Esophagus muscularis mucosa (tissue), 4 donors: ENCODE measurements around the gene HIGD2A. TPM values are rescaled to one million over a fixed set of nuclear protein-coding genes. Genes with fewer than 3 reads are reported as not detected.

ENCODE experiments used
- DNase-seq: peaks from one replicate; pipeline ENCODE4 v3.0.0-alpha.2; 2017; ENCODE audit errors: extremely low spot score
- H3K27ac ChIP-seq, 4 donors: fragments of 200-600 bp; sonication (generic); replicated peaks in 1 of 4; 1 replicate in 3 of 4; 2 replicates in 1 of 4; pipeline ENCODE4 v1.5.1; 2016 to 2019; ENCODE audit warnings: mild to moderate bottlenecking in 1 of 4
- H3K27me3 ChIP-seq, 4 donors: fragments of 200-600 bp; sonication (generic); one replicate each; pipeline versions ENCODE4 v1.5.1 to v1.6.0; 2016 to 2019
- H3K36me3 ChIP-seq, 4 donors: fragments of 200-600 bp; sonication (generic); one replicate each; pipeline ENCODE4 v1.5.1; 2016 to 2019
- H3K4me1 ChIP-seq, 4 donors: fragments of 200-600 bp; sonication (generic); one replicate each; pipeline ENCODE4 v1.5.1; 2016 to 2019
- H3K4me3 ChIP-seq, 4 donors: fragments of 200-600 bp; sonication (generic); 1 replicate in 2 of 4; 2 replicates in 2 of 4; pipeline ENCODE4 v1.5.1; 2016 to 2019; ENCODE audit warnings: mild to moderate bottlenecking in 4 of 4, moderate library complexity in 1 of 4
- H3K9me3 ChIP-seq, 4 donors: fragments of 200-600 bp; sonication (generic); 1 replicate in 3 of 4; 2 replicates in 1 of 4; pipeline ENCODE4 v1.5.1; 2016 to 2019
- EP300 ChIP-seq: sonication (generic); formaldehyde crosslinking; IDR thresholded peaks from one replicate; pipeline ENCODE4 v1.6.1; 2017; ENCODE audit warnings: antibody characterized with exemption
- POLR2A ChIP-seq: fragments of 450-650 bp; IDR thresholded peaks from one replicate; pipeline ENCODE4 v1.6.1; 2017; ENCODE audit warnings: antibody characterized with exemption, moderate library complexity, mild to moderate bottlenecking, low read depth
- POLR2AphosphoS5 ChIP-seq, 2 donors: sonication (generic); formaldehyde crosslinking; IDR thresholded peaks; one replicate each; pipeline ENCODE4 v1.6.1; 2017; ENCODE audit warnings: antibody characterized with exemption in 2 of 2
- WGBS: methylation state at CpG from one replicate; pipeline ENCODE4 v1.1.5; 2018; 5-methylcytosine and 5-hydroxymethylcytosine counted together
- intact Hi-C: fragments of 100-400 bp; cut with DNase I; formaldehyde crosslinking; loops from one replicate; pipeline ENCODE4 v1.15.1; 2023
- total RNA-seq, 4 donors: library from RNA; depleted of rRNA; stranded (reverse); fragments of >200 nt; gene quantifications; one replicate each; pipeline versions ENCODE4 v1.1.0 to v1.2.1, GENCODE V29; 2016
- TF ChIP-seq, protein P1 (sequence below), 3 experiments: fragments of 200-600 bp in 2 of 3; fragments of 450-650 bp in 1 of 3; sonication (generic) in 2 of 3; IDR thresholded peaks; one replicate each; pipeline ENCODE4 v1.5.1; 2017 to 2019; ENCODE audit warnings: antibody characterized with exemption in 3 of 3, mild to moderate bottlenecking in 2 of 3, moderate library complexity in 1 of 3

The HIGD2A gene
- total RNA-seq, 4 donors from 2014 or later = 120 to 179 (median 160) TPM

DNA sequence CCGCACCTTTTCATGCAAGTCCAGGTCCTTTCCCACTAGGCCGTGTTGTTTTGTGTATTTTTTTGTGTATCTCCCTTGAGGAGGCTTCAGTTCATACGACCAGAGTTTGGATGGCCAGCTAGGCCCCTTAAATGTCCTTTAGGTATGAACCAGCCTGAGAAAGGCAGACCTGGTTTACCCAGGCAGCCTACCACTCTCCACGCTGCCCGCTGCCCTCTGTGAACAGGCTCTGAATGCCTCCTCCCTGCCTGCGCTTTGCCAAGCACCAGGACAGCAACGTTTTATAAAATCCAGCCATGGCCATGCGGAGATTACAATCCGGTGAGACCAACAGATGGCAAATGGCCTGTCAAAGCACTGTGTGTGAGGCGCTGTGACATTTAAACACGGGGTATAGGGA is 28.4 kb downstream of the HIGD2A start:
- DNase-seq = no peak
- 74% methylated on average over 11 of the region's 11 CpGs for whole genome bisulfite sequencing
- no peak for TF ChIP-seq EP300
- TF ChIP-seq, protein P1, sequence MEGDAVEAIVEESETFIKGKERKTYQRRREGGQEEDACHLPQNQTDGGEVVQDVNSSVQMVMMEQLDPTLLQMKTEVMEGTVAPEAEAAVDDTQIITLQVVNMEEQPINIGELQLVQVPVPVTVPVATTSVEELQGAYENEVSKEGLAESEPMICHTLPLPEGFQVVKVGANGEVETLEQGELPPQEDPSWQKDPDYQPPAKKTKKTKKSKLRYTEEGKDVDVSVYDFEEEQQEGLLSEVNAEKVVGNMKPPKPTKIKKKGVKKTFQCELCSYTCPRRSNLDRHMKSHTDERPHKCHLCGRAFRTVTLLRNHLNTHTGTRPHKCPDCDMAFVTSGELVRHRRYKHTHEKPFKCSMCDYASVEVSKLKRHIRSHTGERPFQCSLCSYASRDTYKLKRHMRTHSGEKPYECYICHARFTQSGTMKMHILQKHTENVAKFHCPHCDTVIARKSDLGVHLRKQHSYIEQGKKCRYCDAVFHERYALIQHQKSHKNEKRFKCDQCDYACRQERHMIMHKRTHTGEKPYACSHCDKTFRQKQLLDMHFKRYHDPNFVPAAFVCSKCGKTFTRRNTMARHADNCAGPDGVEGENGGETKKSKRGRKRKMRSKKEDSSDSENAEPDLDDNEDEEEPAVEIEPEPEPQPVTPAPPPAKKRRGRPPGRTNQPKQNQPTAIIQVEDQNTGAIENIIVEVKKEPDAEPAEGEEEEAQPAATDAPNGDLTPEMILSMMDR (IDR thresholded peaks at IDR 0.05) = no peak
- TF ChIP-seq POLR2A = no peak
- TF ChIP-seq POLR2AphosphoS5 (IDR thresholded peaks at IDR 0.05) = no peak
- Histone ChIP-seq H3K27me3 (no peaks in the 10 kb centered on the region), H3K4me1 (peaks cover 38 to 46% (median 45%) of the 10 kb centered on the region in 4 donors), H3K27ac (peak overlapping the region; percentile 86 to 98 (median 96)), H3K36me3 (peaks cover 0 to 6% (median 2%) of the 10 kb centered on the region in 4 donors), H3K4me3 (peak overlapping the region; percentile 71 to 98 (median 95)), H3K9me3 (no peaks in the 10 kb centered on the region)
- intact Hi-C loops = loop anchor here (1.0 to 10.0 kb wide), 2 partner anchors 30 to 128 kb away; partner anchors contain the start of gene CDHR2

DNA sequence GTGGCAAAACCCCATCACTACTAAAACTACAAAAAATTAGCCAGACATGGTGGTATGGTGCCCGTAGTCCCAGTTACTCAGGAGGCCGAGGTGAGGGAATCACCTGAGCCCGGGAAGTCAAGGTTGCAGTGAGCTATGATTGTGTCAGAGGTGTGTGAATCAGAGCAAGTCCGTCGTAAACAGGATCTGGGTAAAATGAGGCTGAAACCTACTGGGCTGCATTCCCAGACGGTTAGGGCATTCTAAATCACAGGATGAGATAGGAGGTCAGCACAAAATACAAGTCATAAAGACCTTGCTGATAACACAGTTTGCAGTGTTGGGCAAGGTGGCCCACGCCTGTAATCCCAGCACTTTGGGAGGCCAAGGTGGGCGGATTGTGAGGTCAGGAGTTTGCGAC is 29.7 kb downstream of the HIGD2A start:
- no peak overlapping the region for H3K27ac ChIP-seq
- 94% methylated on average over 9 of the region's 9 CpGs for WGBS
- intact Hi-C loops = loop anchor here (10.0 kb wide), 1 partner anchor 127 kb away; the partner anchor contains the start of gene CDHR2
- no peak overlapping the region for H3K4me3 ChIP-seq
- no peaks in the 10 kb centered on the region for H3K27me3 ChIP-seq
- H3K9me3 ChIP-seq = no peaks in the 10 kb centered on the region
- H3K36me3 ChIP-seq = no peaks in the 10 kb centered on the region
- TF ChIP-seq POLR2AphosphoS5 (IDR thresholded peaks at IDR 0.05) (no peak), EP300 (no peak), POLR2A (no peak)
- TF ChIP-seq, protein P1 (IDR thresholded peaks at IDR 0.05) = no peak
- DNase-seq = no peak
- H3K4me1 ChIP-seq = peaks cover 27 to 33% (median 32%) of the 10 kb centered on the region in 4 donors

DNA sequence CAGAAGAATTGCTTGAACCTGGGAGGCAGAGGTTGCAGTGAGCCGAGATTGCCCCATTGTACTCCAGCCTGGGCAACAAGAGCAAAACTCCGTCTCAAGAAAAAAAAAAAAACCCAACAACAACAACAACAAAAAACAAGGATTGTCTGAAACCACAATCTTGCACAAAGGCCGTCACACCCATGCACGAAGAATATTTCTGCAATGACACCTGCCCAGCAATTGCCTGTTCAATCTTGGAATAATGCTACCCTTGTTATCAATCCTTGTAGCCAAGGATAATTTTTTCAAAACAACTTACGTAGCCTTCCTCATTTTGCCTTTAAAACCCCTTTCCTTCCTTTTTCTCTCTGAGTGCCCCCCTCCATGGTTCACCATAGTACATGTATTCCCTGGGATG is 31.5 kb downstream of the HIGD2A start:
- Histone ChIP-seq H3K9me3 (no peaks in the 10 kb centered on the region), H3K4me1 (peaks cover 8 to 14% (median 13%) of the 10 kb centered on the region in 4 donors), H3K27ac (no peak overlapping the region), H3K4me3 (no peak overlapping the region), H3K27me3 (no peaks in the 10 kb centered on the region), H3K36me3 (no peaks in the 10 kb centered on the region)
- TF ChIP-seq EP300 (no peak), POLR2AphosphoS5 (IDR thresholded peaks at IDR 0.05) (no peak), POLR2A (no peak)
- TF ChIP-seq, protein P1 (IDR thresholded peaks at IDR 0.05) = no peak
- intact Hi-C loops = no loop called here
- 87% methylated on average over 5 of the region's 5 CpGs for WGBS
- no peak for DNase-seq

DNA sequence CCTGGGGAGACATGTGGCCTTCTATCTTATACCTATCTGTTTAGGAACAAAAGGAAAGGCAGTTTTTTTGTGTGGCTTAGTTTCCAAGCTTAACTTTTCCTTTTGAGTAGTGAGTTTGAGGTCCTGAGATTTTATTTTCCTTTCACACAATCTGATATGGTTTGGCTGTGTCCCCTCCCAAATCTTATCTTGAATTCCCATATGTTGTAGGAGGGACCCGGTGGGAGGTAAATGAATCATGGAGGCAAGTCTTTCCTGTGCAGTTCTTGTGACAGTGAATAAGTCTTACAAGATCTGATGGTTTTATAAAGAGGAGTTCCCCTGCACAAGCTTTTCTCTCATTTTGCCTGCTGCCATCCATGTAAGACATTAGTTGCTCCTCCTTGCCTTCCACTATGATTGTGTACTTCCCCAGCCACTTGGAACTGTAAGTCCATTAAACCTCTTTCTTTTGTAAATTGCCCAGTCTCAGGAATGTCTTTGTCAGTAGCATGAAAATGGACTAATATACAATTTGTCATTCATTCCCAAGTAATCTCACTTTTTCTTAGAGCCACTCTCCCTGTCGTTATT is 32.5 kb downstream of the HIGD2A start:
- WGBS = 69% methylated on average over 2 of the region's 2 CpGs
- intact Hi-C loops = no loop called here

More for the DNA sequence above, 32.5 kb downstream of the HIGD2A start:
- TF ChIP-seq, protein P1 (IDR thresholded peaks at IDR 0.05) = no peak
- TF ChIP-seq POLR2AphosphoS5 (IDR thresholded peaks at IDR 0.05) = no peak
- TF ChIP-seq POLR2A = no peak
- no peak for TF ChIP-seq EP300
- H3K27me3 ChIP-seq = no peaks in the 10 kb centered on the region
- no peak overlapping the region for H3K27ac ChIP-seq
- H3K4me3 ChIP-seq = no peak overlapping the region
- no peaks in the 10 kb centered on the region for H3K9me3 ChIP-seq
- H3K4me1 ChIP-seq = peaks cover 5 to 8% (median 7%) of the 10 kb centered on the region in 4 donors
- H3K36me3 ChIP-seq = no peaks in the 10 kb centered on the region
- no peak for DNase-seq
